HCT116 (cell line): ENCODE measurements around the gene SLC25A22. TPM values are rescaled to one million over a fixed set of nuclear protein-coding genes. Genes with fewer than 3 reads are reported as not detected.

Experiments
- ATAC-seq: fragments of 200-7000 bp; cut with Tn5 transposase; 2 replicates; pipeline ENCODE4 v1.9.1; 2020; ENCODE audit warnings: mild to moderate bottlenecking, moderate library complexity
- BruUV-seq: library from RNA; stranded (reverse); fragments of 400-500 nt; replicated peaks from 2 replicates; lab custom pipeline; 2021; lab: Mats Ljungman, UMichigan
- CTCF ChIA-PET: fragments of 300-600 bp; sonication (Branson Sonifier 250); formaldehyde crosslinking; loops from one replicate; lab custom pipeline; 2021; ENCODE audit warnings: antibody characterized with exemption; lab: Charles Lee
- POLR2A ChIA-PET: fragments of 300-600, 350-600 bp; sonication (Branson Sonifier 250); formaldehyde crosslinking; loops from one replicate; lab custom pipeline; 2021; ENCODE audit warnings: antibody characterized with exemption; lab: Charles Lee
- RAD21 ChIA-PET, 2 experiments: fragments of 300-600 bp; sonication (Branson Sonifier 250); formaldehyde crosslinking; loops; one replicate each; lab custom pipeline; 2023; ENCODE audit warnings: low total read pairs in 2 of 2; ENCODE audit not compliant: uncharacterized antibody in 2 of 2, unreplicated experiment in 2 of 2, low non-redundant PET in 1 of 2; lab: Charles Lee
- DNase-seq: peaks from one replicate; pipeline ENCODE4 v3.0.0-alpha.2; 2010; ENCODE audit warnings: low read depth, low spot score
- H2AFZ ChIP-seq: fragments of 200-600 bp; shearing (Covaris generic), sonication (generic); 2 replicates; pipeline ENCODE4 v1.6.1; 2017; ENCODE audit warnings: low read depth, mixed run types, mixed read lengths, antibody characterized with exemption, low read length; ENCODE audit not compliant: poor library complexity, severe bottlenecking
- H3K27ac ChIP-seq: 2 replicates; pipeline ENCODE4 v1.5.1; 2012; ENCODE audit warnings: low read depth, low read length
- H3K27me3 ChIP-seq: fragments of 200-600 bp; sonication (generic); 2 replicates; pipeline ENCODE4 v1.6.1; 2016; ENCODE audit warnings: mixed run types, low read length, mixed read lengths; ENCODE audit not compliant: insufficient read depth
- H3K36me3 ChIP-seq, 2 experiments: fragments of 200-500 bp in 1 of 2; fragments of 200-600 bp in 1 of 2; sonication (Bioruptor generic) in 1 of 2; sonication (generic) in 1 of 2; 2 replicates each; pipeline versions ENCODE4 v1.5.1 to v1.6.1; 2014 to 2016; ENCODE audit warnings: low read length in 2 of 2, inconsistent platforms in 1 of 2, mixed read lengths in 1 of 2, mixed run types in 1 of 2; ENCODE audit not compliant: insufficient read depth in 2 of 2, control insufficient read depth in 1 of 2
- H3K4me1 ChIP-seq, 2 experiments: fragments of 200-600 bp in 1 of 2; sonication (generic) in 1 of 2; 2 replicates each; pipeline versions ENCODE4 v1.5.1 to v1.6.1; 2012 to 2017; ENCODE audit warnings: low read length in 2 of 2, inconsistent platforms in 1 of 2, mild to moderate bottlenecking in 1 of 2, mixed read lengths in 1 of 2, mixed run types in 1 of 2, moderate library complexity in 1 of 2; ENCODE audit not compliant: insufficient read depth in 2 of 2, control insufficient read depth in 1 of 2
- H3K4me2 ChIP-seq: fragments of 200-600 bp; sonication (generic); 2 replicates; pipeline ENCODE4 v1.6.1; 2017; ENCODE audit warnings: mixed run types, low read length, mixed read lengths
- H3K4me3 ChIP-seq, 2 experiments: fragments of 200-600 bp in 1 of 2; sonication (generic) in 1 of 2; replicated peaks in 1 of 2; 2 replicates each; pipeline ENCODE4 v1.5.1; 2011 to 2016; ENCODE audit warnings: low read length in 2 of 2, control low read depth in 1 of 2, low read depth in 1 of 2, mild to moderate bottlenecking in 1 of 2, mixed read lengths in 1 of 2, mixed run types in 1 of 2
- H3K79me2 ChIP-seq: fragments of 200-600 bp; sonication (generic); 2 replicates; pipeline ENCODE4 v1.6.1; 2017; ENCODE audit warnings: mild to moderate bottlenecking, mixed run types, low read length, moderate library complexity, mixed read lengths; ENCODE audit not compliant: insufficient read depth
- H3K9ac ChIP-seq: fragments of 200-600 bp; sonication (generic); 2 replicates; pipeline ENCODE4 v1.6.1; 2016; ENCODE audit warnings: low read length, mixed read lengths
- H3K9me2 ChIP-seq: fragments of 200-600 bp; sonication (generic), shearing (Covaris generic); 2 replicates; pipeline ENCODE4 v1.6.1; 2017; ENCODE audit warnings: mixed run types, mild to moderate bottlenecking, moderate library complexity; ENCODE audit not compliant: insufficient read depth
- H3K9me3 ChIP-seq, 2 experiments: fragments of 200-500 bp in 1 of 2; fragments of 200-600 bp in 1 of 2; sonication (Bioruptor generic) in 1 of 2; sonication (generic) in 1 of 2; 2 replicates each; pipeline ENCODE4 v1.6.1; 2014 to 2017; ENCODE audit warnings: low read length in 2 of 2, mixed read lengths in 2 of 2, inconsistent platforms in 1 of 2, low read depth in 1 of 2, mild to moderate bottlenecking in 1 of 2, mixed run types in 1 of 2, moderate library complexity in 1 of 2; ENCODE audit not compliant: control insufficient read depth in 1 of 2, insufficient read depth in 1 of 2
- H4K20me1 ChIP-seq: fragments of 200-600 bp; sonication (generic), shearing (Covaris generic); 2 replicates; pipeline ENCODE4 v1.6.1; 2017; ENCODE audit warnings: mixed run types, mild to moderate bottlenecking, moderate library complexity; ENCODE audit not compliant: insufficient read depth
- CBX3 ChIP-seq: IDR thresholded peaks from 2 replicates; pipeline ENCODE4 v1.6.1; 2012; ENCODE audit warnings: low read depth
- CEBPB ChIP-seq: IDR thresholded peaks from 2 replicates; pipeline ENCODE4 v1.6.1; 2012; ENCODE audit warnings: low read depth
- EGR1 ChIP-seq: IDR thresholded peaks from 2 replicates; pipeline ENCODE4 v1.6.1; 2012; ENCODE audit warnings: low read depth
- ELF1 ChIP-seq: IDR thresholded peaks from 2 replicates; pipeline ENCODE4 v1.6.1; 2012; ENCODE audit warnings: low read depth, borderline replicate concordance
- EZH2 ChIP-seq: fragments of 200-600 bp; sonication (generic); IDR thresholded peaks from 2 replicates; pipeline ENCODE4 v1.6.1; 2017; ENCODE audit warnings: antibody characterized with exemption, mixed run types
- FOSL1 ChIP-seq: IDR thresholded peaks from 2 replicates; pipeline ENCODE4 v1.6.1; 2012; ENCODE audit warnings: low read depth
- JUND ChIP-seq: IDR thresholded peaks from 2 replicates; pipeline ENCODE4 v1.6.1; 2012
- POLR2A ChIP-seq: IDR thresholded peaks from 2 replicates; pipeline ENCODE4 v1.7.0; 2011; ENCODE audit warnings: borderline replicate concordance; ENCODE audit not compliant: insufficient read depth, insufficient read length; ENCODE audit errors: extremely low read depth
- RAD21 ChIP-seq: IDR thresholded peaks from 2 replicates; pipeline ENCODE4 v1.6.1; 2012; ENCODE audit warnings: low read depth, mild to moderate bottlenecking
- SIN3A ChIP-seq: IDR thresholded peaks from 2 replicates; pipeline ENCODE4 v1.6.1; 2012; ENCODE audit warnings: low read depth
- YY1 ChIP-seq: IDR thresholded peaks from 2 replicates; pipeline ENCODE4 v1.6.1; 2011; ENCODE audit warnings: low read length, low read depth, moderate library complexity, mild to moderate bottlenecking; ENCODE audit not compliant: insufficient replicate concordance; ENCODE audit errors: extremely low read depth
- ZFX ChIP-seq: fragments of 450-650 bp; IDR thresholded peaks from 2 replicates; pipeline ENCODE4 v1.6.1; 2017
- ZNF274 ChIP-seq: fragments of 200-500 bp; sonication (Bioruptor generic); IDR thresholded peaks from 2 replicates; pipeline ENCODE4 v1.6.1; 2014; ENCODE audit warnings: mild to moderate bottlenecking, low read depth, low read length, inconsistent platforms
- intact Hi-C: fragments of 100-400 bp; cut with micrococcal nuclease; formaldehyde crosslinking; loops from 2 replicates; pipeline ENCODE4 v1.10.0; 2022
- total RNA-seq: library from RNA; stranded (reverse); gene quantifications from one replicate; pipeline ENCODE4 v1.2.1, GENCODE V29; 2021; ENCODE audit not compliant: unreplicated experiment
- TF ChIP-seq, protein P1 (sequence below), 3 experiments: fragments of 200-600 bp in 1 of 3; sonication (generic) in 1 of 3; IDR thresholded peaks in 2 of 3; conservative IDR thresholded peaks in 1 of 3; 2 replicates each; pipeline ENCODE4 v1.5.1; 2012 to 2017; ENCODE audit warnings: low read depth in 2 of 3, low read length in 2 of 3, antibody characterized with exemption in 1 of 3, borderline replicate concordance in 1 of 3, control low read depth in 1 of 3, mild to moderate bottlenecking in 1 of 3, mixed read lengths in 1 of 3, mixed run types in 1 of 3, moderate library complexity in 1 of 3; ENCODE audit not compliant: insufficient read depth in 1 of 3
- TF ChIP-seq, protein P2 (sequence below): IDR thresholded peaks from 2 replicates; pipeline ENCODE4 v1.6.1; 2012
- TF ChIP-seq, protein P3 (sequence below): IDR thresholded peaks from 2 replicates; pipeline ENCODE4 v1.6.1; 2011; ENCODE audit warnings: mild to moderate bottlenecking, low read length, moderate library complexity; ENCODE audit not compliant: insufficient replicate concordance; ENCODE audit errors: extremely low read depth

The SLC25A22 gene
- total RNA-seq, 1 experiment from 2014 or later: 62.0 TPM

DNA sequence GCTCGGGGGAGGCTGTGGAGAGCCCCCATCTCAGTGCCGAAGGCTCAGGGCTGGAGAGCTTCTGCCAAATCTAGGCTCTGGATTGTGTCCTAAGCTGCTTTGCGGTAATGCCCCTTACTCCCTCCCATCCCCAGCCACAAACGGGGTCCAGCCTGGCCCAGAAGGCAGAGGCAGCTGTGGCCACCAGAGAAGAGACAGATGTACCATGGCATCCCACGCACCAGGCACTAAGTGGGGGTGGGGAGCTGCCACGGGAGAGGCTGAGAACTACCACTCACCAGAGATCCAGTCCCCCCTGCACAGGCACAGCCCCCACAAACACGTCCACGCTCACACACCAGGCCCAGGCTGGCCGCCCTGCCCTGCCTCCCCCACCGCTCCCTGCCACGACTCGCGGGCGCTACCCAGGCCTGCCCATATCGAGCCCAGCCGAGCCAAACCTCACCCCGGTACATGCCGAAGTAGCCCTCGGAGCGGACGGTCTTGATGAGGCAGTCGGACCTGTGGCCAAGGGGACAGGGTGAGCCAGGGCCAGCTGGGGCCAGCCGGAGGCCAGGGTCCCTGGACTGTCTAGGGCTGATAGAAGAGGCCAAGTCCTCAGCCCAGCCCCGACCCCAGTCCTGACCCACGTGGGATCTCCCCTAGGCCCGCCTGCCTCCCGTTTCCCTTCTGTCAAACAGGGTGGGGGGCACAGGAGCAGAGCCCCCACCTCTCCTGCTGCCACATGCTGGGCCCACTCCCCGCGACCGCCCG lies 3.9 kb downstream of the SLC25A22 start (continued):
- TF ChIP-seq, protein P1, sequence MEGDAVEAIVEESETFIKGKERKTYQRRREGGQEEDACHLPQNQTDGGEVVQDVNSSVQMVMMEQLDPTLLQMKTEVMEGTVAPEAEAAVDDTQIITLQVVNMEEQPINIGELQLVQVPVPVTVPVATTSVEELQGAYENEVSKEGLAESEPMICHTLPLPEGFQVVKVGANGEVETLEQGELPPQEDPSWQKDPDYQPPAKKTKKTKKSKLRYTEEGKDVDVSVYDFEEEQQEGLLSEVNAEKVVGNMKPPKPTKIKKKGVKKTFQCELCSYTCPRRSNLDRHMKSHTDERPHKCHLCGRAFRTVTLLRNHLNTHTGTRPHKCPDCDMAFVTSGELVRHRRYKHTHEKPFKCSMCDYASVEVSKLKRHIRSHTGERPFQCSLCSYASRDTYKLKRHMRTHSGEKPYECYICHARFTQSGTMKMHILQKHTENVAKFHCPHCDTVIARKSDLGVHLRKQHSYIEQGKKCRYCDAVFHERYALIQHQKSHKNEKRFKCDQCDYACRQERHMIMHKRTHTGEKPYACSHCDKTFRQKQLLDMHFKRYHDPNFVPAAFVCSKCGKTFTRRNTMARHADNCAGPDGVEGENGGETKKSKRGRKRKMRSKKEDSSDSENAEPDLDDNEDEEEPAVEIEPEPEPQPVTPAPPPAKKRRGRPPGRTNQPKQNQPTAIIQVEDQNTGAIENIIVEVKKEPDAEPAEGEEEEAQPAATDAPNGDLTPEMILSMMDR (IDR thresholded peaks at IDR 0.05 in 2 of 3, conservative IDR thresholded peaks at IDR 0.05 in 1 of 3; ENCODE audit: borderline replicate concordance in 1 of 3, insufficient read depth in 1 of 3, low read depth in 2 of 3, low read length in 2 of 3): no peak
- TF ChIP-seq YY1: no peak
- no peak for TF ChIP-seq CEBPB
- no peak for TF ChIP-seq EZH2
- TF ChIP-seq JUND: no peak

DNA sequence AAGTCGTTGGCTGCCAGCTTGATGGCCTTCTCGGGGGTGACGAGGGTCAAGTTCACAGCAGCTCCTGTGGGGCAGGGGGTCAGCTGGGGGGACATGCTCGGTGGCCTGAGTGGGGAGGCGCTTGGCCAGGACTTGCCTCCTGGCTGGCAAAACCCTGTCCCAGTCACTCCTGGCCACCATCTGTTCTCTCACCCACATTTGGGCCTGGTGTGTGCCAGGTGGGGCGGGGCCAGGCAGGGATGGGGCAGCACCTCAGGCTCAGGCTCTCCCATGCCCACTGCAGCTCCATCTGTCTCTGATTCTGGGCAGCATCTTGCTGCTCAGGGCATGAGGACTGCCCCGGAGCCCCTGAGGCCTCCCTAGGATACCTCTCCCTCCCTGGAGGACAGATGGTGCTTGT lies 4.5 kb downstream of the SLC25A22 start:
- ATAC-seq (no peak), DNase-seq (no peak)
- ChIA-PET POLR2A (no interaction called here), RAD21 (no interaction called here), CTCF (no interaction called here)
- Histone ChIP-seq H4K20me1 (no peaks in the 10 kb centered on the region), H3K4me1 (peaks cover 20 to 51% of the 10 kb centered on the region in 2 experiments), H3K4me3 (no peak overlapping the region), H3K9me2 (no peaks in the 10 kb centered on the region), H3K27me3 (no peaks in the 10 kb centered on the region), H3K79me2 (peaks cover 29% of the 10 kb centered on the region), H3K36me3 (peaks cover 0 to 4% of the 10 kb centered on the region in 2 experiments; a peak in 1 of 4 replicates), H3K27ac (peak overlapping the region; percentile 29; the same call in 1 of the 2 replicates), H3K4me2 (no peak overlapping the region), H3K9ac (no peak overlapping the region), H3K9me3 (no peaks in the 10 kb centered on the region), H2AFZ (no peak overlapping the region)
- BruUV-seq: no TSS peak
- TF ChIP-seq CBX3 (no peak), POLR2A (no peak), SIN3A (no peak), RAD21 (no peak), FOSL1 (no peak), EGR1 (no peak), ELF1 (no peak), ZNF274 (no peak), EZH2 (no peak), ZFX (no peak)
- TF ChIP-seq, protein P2, sequence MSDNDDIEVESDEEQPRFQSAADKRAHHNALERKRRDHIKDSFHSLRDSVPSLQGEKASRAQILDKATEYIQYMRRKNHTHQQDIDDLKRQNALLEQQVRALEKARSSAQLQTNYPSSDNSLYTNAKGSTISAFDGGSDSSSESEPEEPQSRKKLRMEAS: no peak
- TF ChIP-seq, protein P3, sequence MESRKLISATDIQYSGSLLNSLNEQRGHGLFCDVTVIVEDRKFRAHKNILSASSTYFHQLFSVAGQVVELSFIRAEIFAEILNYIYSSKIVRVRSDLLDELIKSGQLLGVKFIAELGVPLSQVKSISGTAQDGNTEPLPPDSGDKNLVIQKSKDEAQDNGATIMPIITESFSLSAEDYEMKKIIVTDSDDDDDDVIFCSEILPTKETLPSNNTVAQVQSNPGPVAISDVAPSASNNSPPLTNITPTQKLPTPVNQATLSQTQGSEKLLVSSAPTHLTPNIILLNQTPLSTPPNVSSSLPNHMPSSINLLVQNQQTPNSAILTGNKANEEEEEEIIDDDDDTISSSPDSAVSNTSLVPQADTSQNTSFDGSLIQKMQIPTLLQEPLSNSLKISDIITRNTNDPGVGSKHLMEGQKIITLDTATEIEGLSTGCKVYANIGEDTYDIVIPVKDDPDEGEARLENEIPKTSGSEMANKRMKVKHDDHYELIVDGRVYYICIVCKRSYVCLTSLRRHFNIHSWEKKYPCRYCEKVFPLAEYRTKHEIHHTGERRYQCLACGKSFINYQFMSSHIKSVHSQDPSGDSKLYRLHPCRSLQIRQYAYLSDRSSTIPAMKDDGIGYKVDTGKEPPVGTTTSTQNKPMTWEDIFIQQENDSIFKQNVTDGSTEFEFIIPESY: no peak
- TF ChIP-seq, protein P1 (IDR thresholded peaks at IDR 0.05 in 2 of 3, conservative IDR thresholded peaks at IDR 0.05 in 1 of 3; ENCODE audit: borderline replicate concordance in 1 of 3, insufficient read depth in 1 of 3, low read depth in 2 of 3, low read length in 2 of 3): no peak
- intact Hi-C loops: no loop called here
